K562 (cell line): Measurements from ENCODE around the gene KLHL33. TPM values are rescaled to one million over a fixed set of nuclear protein-coding genes. Genes with fewer than 3 reads are reported as not detected.

Experiments
- DPF2 ChIP-seq: fragments of 450-650 bp; IDR thresholded peaks from 2 replicates; pipeline ENCODE4 v1.6.1; 2016
- FOXM1 ChIP-seq, 2 experiments: fragments of 450-650 bp in 1 of 2; sonication (generic) in 1 of 2; formaldehyde crosslinking in 1 of 2; IDR thresholded peaks; 2 replicates each; pipeline versions ENCODE4 v1.6.1 to v1.9.0; 2017 to 2022; ENCODE audit warnings: low read depth in 2 of 2, mild to moderate bottlenecking in 2 of 2, missing genetic modification reagents in 1 of 2, moderate library complexity in 1 of 2
- GABPA ChIP-seq: fragments of 200-800 bp; sonication (Bioruptor generic); conservative IDR thresholded peaks from 2 replicates; pipeline ENCODE4 v1.6.1; 2016; ENCODE audit warnings: low read depth, missing genetic modification characterization, missing compliant biosample characterization
- KDM4B ChIP-seq, 2 experiments: fragments of 450-650 bp in 1 of 2; sonication (generic) in 1 of 2; IDR thresholded peaks; 2 replicates each; pipeline ENCODE4 v1.6.1; 2016 to 2017; ENCODE audit warnings: borderline replicate concordance in 2 of 2, antibody characterized with exemption in 1 of 2, low read depth in 1 of 2, mild to moderate bottlenecking in 1 of 2
- MGA ChIP-seq: fragments of 450-650 bp; IDR thresholded peaks from 2 replicates; pipeline ENCODE4 v1.6.1; 2016; ENCODE audit warnings: mild to moderate bottlenecking, moderate library complexity
- MNT ChIP-seq, 2 experiments: fragments of 450-650 bp; conservative IDR thresholded peaks; 2 replicates each; pipeline ENCODE4 v1.6.1; 2017; ENCODE audit warnings: mild to moderate bottlenecking in 2 of 2, moderate library complexity in 2 of 2
- NCOA6 ChIP-seq: fragments of 450-650 bp; IDR thresholded peaks from 2 replicates; pipeline ENCODE4 v1.6.1; 2017; ENCODE audit warnings: mild to moderate bottlenecking
- NR1H2 ChIP-seq: sonication (generic); formaldehyde crosslinking; IDR thresholded peaks from 2 replicates; pipeline ENCODE4 v1.4.0; 2020; ENCODE audit warnings: mild to moderate bottlenecking, missing genetic modification reagents
- TAF7 ChIP-seq: fragments of 450-650 bp; IDR thresholded peaks from 2 replicates; pipeline ENCODE4 v1.6.1; 2016; ENCODE audit warnings: missing genetic modification characterization, missing compliant biosample characterization
- ZFPM2 ChIP-seq: fragments of 250-450 bp; sonication (Bioruptor Pico); IDR thresholded peaks from 2 replicates; pipeline ENCODE4 v1.5.1; 2022; ENCODE audit warnings: mild to moderate bottlenecking
- ZNF586 ChIP-seq: fragments of 450-650 bp; formaldehyde crosslinking; conservative IDR thresholded peaks from 2 replicates; pipeline ENCODE4 v1.4.0; 2020; ENCODE audit warnings: mild to moderate bottlenecking, moderate library complexity
- polyA plus RNA-seq, 8 experiments: library from polyadenylated mRNA; depleted of rRNA in 4 of 8; stranded (reverse) in 5 of 8; unstranded in 3 of 8; fragments of >200 nt; fragmentation: Nextera tagmentation in 2 of 8; fragmentation: Illumina TruSeq in 1 of 8; extraction: Ambion mirVana in 2 of 8; extraction: Trizol in 1 of 8; gene quantifications; 2 replicates each; pipeline versions ENCODE4 v1.2.1 to v1.2.3, GENCODE V29; 2011 to 2014; ENCODE audit warnings: inconsistent platforms in 1 of 8, missing spikeins in 1 of 8
- total RNA-seq, 7 experiments: library from RNA; depleted of rRNA in 6 of 7; stranded (reverse); fragments of >200 nt in 6 of 7; fragmentation: Illumina TruSeq in 2 of 7; extraction: Trizol in 2 of 7; gene quantifications; 2 replicates each; pipeline versions ENCODE4 v1.2.1 to v1.2.3, GENCODE V29; 2011 to 2021; ENCODE audit warnings: low replicate concordance in 1 of 7
- TF ChIP-seq, protein P1 (sequence below): sonication (generic); formaldehyde crosslinking; IDR thresholded peaks from 2 replicates; pipeline ENCODE4 v1.5.0; 2020; ENCODE audit warnings: missing genetic modification reagents

Gene KLHL33
- total and polyA plus RNA-seq, 9 of the 15 experiments (the other 6 are each of a cell fraction or from before 2014, with no cell fraction given), result 0.04 to 0.27 (median 0.13) TPM; not detected in 6

- TF ChIP-seq MGA, result peak; percentile 19; the same call in 1 of the 2 replicates
- TF ChIP-seq NCOA6, result no peak
- TF ChIP-seq TAF7 (tag), result 0 out of 2 replicates have a peak, but pooled peaks have one; percentile 14
- TF ChIP-seq ZFPM2 (CRISPR knock-in tag), result no peak
- TF ChIP-seq DPF2, result 0 out of 2 replicates have a peak, but pooled peaks have one; percentile 57
- no peak; the same call in 1 of the 2 replicates for TF ChIP-seq ZNF586 (CRISPR knock-in tag)
- no peak for TF ChIP-seq KDM4B (IDR thresholded peaks at IDR 0.05; ENCODE audit: borderline replicate concordance in 2 of 2, low read depth in 1 of 2)
- TF ChIP-seq, protein P1, sequence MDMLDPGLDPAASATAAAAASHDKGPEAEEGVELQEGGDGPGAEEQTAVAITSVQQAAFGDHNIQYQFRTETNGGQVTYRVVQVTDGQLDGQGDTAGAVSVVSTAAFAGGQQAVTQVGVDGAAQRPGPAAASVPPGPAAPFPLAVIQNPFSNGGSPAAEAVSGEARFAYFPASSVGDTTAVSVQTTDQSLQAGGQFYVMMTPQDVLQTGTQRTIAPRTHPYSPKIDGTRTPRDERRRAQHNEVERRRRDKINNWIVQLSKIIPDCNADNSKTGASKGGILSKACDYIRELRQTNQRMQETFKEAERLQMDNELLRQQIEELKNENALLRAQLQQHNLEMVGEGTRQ (CRISPR knock-in tag), result no peak
- TF ChIP-seq FOXM1 (IDR thresholded peaks at IDR 0.05; ENCODE audit: low read depth), result no peak
- TF ChIP-seq FOXM1 (CRISPR knock-in tag; IDR thresholded peaks at IDR 0.05; ENCODE audit: low read depth), result no peak; the same call in 1 of the 2 replicates
- no peak for TF ChIP-seq NR1H2 (CRISPR knock-in tag)
- peak; percentile 85 to 94 for TF ChIP-seq MNT (conservative IDR thresholded peaks at IDR 0.05)
- TF ChIP-seq GABPA, result 0 out of 2 replicates have a peak, but pooled peaks have one; percentile 8
These were observed 19.7 kb upstream of the KLHL33 start (continued) for GRCh38 chr14:20455355-20456300.
